DMS114 treated with DMSO at 0.1 percent for 48 hours (cell line): ENCODE measurements around the gene SCYL3.
"Not testable (repeated sequence)": the region's sequence is repeated elsewhere in the genome, so short reads cannot be mapped to it uniquely, and the experiment has no call there.

Experiments used
- DNase-seq: peaks from one replicate; lab custom pipeline; 2025; ENCODE audit not compliant: unreplicated experiment; lab: John Stamatoyannopoulos, UW

Gene SCYL3

DNA sequence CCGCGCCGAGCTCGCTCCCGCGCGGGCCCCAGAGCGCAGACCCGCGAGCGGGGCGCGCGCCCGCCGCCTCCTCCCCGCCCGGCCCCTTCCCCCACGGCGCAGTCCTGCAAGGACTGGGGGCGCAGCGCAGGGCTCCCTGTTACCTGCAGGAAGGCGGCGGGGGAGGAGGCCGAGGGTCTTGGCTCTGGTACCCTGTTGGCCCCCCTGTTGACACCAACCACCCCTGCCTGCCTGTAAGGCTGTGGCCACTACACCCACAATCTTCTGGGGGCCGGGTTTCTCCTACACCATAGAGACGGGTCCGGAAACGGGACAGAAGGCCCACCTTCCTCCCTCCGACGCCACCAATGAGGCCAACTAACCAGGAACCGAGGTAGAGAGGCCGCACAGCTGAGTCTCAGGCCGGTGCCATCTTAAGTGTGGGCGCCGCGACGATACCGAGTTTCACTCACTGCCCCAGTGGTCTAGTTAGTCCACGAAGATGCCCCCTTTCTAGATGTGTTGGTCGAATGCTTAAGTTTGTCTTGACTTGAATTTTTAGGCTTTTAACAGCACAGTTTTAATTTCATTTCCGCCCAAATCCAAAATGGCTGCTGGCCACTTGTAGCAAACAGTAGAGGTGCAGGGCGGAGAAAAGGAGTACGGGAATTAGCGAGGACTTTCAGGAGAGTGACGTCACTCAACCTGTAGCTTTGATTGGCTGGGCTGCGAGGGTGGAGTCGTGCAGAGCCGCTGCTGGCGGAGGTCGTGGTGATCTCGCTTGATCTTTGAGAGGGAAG lies at the start of gene SCYL3:
Gene SCYL3 (minus strand): TSS at position 252 of the 779 bp plus-strand sequence. CDS start 5,056 bp downstream, outside the sequence.
- DNase-seq: peak; percentile 96

DNA sequence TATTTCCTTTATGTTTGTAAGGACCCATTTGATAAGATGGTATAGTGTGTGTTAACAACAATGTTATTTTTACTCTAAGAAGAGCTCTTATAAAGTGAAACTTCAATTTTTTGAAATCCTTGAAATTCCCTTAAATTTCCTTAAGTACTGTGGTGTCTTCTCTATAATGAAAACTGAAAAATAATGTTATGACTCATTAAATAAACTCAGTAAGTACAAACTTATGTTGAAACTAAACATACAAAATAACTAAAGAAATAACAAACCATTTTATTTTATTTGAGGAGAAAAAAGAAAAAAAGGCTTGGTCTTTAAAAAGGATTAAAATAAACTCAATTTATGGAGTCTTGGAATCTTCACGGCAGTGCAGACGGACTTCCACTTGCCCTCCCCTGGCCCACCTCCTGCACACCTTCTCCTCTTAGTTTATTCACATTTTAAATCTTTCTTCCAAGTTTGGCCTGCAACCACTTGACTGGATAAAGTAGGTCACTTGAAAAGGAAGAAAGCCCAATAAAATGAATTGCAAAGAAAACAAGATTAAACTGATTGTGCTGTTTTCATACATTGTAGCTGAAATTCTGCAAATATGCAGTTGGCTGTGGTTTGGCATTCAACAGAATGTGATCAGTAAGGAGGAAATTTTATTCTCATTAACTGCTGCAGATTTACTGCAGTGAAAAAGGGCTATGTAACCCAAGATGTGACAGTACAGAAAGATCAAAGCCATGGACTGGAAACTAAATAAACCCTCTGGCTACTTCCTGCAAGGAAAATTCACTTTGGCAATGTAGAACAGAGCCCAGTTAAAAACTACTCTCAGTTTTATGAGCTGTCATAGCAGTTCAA lies 48.5 kb upstream of the SCYL3 start:
- DNase-seq: peak; percentile 21

DNA sequence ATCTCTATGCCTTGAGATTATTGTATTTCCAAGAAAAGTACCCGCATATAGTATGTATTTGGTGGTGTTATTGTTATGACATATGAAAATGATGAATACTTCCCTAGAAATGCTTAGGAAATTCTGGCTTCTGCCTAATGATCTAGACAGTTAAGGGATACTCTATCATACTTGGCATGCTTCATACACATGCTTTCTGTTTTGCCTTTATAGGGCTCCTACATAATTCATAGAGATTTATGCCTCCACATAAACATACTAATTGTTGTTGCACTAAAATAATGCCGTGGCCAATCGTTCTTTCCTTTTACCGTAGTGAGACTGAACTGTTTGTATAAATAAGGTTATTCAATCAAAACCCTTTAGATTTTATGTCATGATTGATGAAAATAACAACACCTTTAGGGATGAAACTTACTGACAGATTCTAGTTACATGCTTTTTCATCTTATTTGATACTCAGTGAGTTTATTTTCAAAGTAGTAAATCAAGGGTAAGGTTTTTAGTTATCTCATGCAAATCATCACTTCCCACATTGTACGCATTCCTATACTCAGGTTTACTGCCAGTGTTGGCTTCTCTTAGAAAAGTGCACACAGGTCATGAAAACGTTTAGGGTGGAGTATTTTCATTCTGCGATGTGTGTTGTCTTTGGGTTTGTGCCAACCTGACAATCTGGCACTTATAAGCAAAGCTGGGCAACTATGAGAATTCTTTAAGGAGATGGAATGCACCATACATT lies 40.5 kb upstream of the SCYL3 start:
- DNase-seq: peak; percentile 35

- DNase-seq: peak; percentile 24
These were observed 38.1 kb upstream of the SCYL3 start for GRCh38 chr1:169931795-169932231.

GRCh38 chr1:169929210-169929526 lies 35.5 kb upstream of the SCYL3 start:
- DNase-seq: no peak

- peak; percentile 57 for DNase-seq
These were observed 34.9 kb upstream of the SCYL3 start for GRCh38 chr1:169928438-169929209.

DNA sequence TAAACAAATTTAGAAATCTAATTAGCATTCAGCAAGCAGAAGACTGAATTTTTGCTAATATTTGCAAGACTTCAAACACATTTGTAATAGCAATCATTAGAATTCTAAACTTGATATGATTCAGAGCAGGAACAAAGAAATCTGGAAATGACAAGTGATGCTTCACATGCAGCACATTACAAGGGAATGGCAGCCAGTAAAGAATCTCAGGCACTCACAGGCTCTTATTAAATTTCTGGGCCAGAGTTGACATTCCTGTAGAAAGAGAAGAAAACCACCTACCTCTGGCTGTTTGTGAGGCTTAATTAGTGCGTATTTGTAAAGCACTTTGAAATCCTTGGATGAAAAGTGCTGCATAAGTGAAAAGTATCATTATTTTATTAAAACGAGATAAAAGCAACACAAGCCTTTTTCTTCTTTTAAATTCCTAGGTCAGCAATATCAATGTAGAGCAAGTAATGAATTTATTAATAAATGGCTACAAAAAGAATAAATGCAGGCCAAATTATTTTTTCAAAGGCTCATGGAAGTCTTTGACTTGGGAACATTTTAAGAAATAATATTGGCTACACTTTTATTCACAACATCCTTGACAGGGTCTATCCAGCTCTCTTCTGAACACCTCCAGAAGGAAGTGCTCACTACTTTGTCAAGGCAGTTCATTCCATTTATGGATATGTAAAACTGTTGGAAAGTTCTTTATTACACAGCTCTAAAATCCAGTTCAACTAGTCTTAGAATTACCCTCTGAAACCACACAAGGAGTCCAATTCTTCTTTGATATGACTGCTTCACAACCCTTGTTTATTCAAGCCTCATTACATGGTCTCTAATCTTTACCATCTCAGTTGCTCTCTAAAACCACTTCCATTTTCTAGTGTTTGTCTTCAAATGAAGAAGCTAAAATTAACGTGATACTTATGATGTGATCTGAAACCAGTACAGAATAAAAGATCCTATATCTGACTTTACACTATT lies 32.1 kb upstream of the SCYL3 start:
- DNase-seq: no peak

DNA sequence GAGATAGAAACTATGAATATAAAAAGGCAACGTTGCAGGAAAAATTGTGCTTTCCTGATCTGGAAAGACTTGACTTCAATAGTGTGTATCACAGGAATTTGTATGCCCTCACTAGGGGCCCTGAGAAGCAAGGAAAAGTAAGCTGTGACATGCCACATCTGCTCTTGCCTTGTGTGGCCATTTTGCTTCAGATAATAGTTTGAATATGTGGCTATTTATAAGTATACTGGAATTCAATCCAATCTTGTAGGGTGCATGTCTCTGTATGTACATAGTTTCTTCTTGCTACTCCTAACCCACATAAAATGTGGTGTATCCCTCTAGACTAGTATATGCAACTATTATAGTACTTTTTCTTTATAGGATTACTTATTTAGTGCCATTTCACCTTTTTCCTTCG lies 31.1 kb upstream of the SCYL3 start:
- DNase-seq: no peak

- no peak for DNase-seq
These were observed 30.4 kb upstream of the SCYL3 start for GRCh38 chr1:169924063-169924462.

DNA sequence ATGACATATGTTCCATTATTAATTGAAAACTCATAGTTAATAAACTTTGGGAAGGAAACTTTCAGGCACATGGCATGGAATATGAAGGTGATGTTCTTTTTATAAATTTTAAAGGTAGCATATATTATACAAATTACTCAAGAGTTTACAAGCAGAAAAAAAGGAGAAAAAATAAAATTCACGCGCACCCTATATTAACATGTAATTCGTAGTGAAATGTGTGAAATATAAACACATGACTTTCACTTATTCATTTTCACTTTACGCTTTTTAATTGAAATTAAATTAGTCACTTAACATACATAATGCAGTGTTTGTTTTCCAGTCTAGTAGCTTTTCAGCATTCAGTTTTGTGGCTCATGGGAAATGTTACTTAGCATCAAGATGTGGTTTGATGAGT lies 27.4 kb upstream of the SCYL3 start:
- no peak for DNase-seq

GRCh38 chr1:169918927-169919326 lies 25.2 kb upstream of the SCYL3 start:
- DNase-seq: no peak

DNA sequence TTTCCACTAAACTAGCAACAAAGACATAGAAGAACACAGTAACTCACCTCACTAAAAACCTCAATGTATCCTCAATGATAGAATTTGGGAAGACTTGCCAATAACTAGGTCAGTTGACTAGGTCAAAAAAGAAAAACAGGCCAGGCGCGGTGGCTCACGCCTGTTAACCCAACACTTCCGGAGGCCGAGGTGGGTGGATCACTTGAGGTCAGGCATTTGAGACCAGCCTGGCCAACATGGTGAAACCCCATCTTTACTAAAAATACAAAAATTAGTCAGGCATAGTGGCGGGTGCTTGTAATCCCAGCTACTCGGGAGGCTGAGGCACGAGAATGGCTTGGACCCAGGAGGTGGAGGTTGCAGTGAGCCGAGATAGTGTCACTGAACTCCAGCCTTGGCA lies 24.5 kb upstream of the SCYL3 start:
- DNase-seq: not testable (repeated sequence)

GRCh38 chr1:169915150-169915549 lies 21.5 kb upstream of the SCYL3 start:
- no peak for DNase-seq

DNA sequence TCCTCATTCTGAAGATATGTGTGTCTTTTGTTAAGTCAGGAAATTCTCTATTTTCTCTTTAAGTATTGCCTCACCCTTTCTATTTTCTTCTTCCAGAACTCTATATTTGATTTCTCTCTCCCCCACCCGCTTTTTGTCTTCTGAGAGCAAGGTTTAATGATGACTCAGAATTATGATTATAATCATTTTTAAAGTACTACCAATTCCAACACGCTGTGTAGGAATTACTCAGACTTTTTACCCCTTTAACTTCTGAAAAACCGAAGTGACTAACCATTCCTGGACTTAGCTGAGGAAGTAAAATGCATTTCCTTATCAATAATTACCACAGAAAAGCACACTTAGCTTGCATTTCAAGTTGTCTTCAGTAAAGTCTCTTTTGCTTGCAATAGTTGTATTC lies 20.8 kb upstream of the SCYL3 start:
- no peak for DNase-seq

DNA sequence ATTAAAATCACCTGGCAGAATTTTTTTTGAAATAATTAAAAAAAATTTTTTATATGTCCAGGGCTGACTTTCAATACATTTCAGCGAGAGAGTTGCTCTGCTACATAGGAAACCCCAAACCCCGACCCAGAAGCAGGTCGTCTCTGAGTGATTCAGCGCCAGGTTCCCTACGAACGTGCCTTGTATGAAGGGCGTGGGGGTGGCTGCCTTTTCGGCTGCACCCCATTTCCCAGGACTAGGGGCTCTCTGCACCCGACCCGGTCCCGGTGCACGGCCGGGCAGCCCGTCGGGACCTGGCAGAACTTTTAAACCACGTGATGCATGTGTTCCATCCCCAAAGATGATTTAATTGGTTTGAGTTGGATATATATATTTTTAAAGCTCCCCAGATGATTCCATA lies 15.8 kb upstream of the SCYL3 start:
- no peak for DNase-seq

DNA sequence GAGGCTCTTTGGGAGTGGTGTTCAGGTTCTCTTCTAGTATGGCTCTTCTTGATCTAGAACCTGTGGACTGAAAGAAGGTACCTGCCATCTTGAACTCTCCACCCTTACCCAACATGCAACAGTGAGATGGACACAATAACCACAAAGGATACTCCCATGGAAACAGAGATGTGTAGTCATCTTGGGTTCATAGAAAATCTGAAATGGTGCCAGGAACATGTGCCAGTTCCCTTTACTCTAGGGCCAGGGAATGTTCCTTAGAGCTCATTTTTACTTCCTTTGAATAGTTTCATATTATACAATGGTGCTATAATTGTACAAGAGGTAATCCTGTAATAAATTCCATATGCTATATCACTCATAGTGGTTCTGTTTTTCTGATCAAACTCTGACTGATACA lies 13.2 kb upstream of the SCYL3 start:
- no peak for DNase-seq

- no peak for DNase-seq
These were observed 11.1 kb upstream of the SCYL3 start for GRCh38 chr1:169904834-169905233.

GRCh38 chr1:169902751-169903150 lies 9.1 kb upstream of the SCYL3 start:
- no peak for DNase-seq

DNA sequence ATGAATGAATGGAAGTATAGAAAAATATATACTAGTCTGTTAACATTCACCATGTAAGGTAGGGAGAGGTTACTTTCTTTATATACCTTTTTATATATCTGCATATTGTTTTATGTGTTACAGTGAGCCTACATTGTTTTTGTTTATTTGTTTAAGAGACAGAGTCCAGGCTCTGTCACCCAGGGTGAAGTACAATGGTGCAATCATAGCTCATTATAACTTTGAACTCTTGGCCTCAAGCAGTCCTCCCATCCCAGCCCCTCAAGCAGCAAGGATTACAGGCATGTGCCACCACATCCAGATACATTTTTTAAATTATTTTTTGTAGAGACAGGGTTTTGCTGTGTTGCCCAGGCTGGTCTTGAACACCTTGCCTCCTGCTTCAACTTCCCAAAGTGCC lies 7.4 kb upstream of the SCYL3 start:
- no peak for DNase-seq

GRCh38 chr1:169900571-169900970 lies 6.9 kb upstream of the SCYL3 start:
- no peak for DNase-seq
